Epithelial cell of esophagus (primary cell): ENCODE results near the gene F2R.

Experiments used
- DNase-seq: peaks from one replicate; pipeline ENCODE4 v3.0.0; 2010; ENCODE audit warnings: low read depth
- H3K4me3 ChIP-seq: 2 replicates; pipeline ENCODE4 v1.5.1; 2011; ENCODE audit warnings: mild to moderate bottlenecking, low read length, control low read depth
- TF ChIP-seq, protein P1 (sequence below): IDR thresholded peaks from 2 replicates; pipeline ENCODE4 v1.5.1; 2011; ENCODE audit warnings: low read depth, mild to moderate bottlenecking, low read length, control low read depth, inconsistent platforms; ENCODE audit not compliant: insufficient read depth; ENCODE audit errors: missing control alignments

F2R gene

DNA sequence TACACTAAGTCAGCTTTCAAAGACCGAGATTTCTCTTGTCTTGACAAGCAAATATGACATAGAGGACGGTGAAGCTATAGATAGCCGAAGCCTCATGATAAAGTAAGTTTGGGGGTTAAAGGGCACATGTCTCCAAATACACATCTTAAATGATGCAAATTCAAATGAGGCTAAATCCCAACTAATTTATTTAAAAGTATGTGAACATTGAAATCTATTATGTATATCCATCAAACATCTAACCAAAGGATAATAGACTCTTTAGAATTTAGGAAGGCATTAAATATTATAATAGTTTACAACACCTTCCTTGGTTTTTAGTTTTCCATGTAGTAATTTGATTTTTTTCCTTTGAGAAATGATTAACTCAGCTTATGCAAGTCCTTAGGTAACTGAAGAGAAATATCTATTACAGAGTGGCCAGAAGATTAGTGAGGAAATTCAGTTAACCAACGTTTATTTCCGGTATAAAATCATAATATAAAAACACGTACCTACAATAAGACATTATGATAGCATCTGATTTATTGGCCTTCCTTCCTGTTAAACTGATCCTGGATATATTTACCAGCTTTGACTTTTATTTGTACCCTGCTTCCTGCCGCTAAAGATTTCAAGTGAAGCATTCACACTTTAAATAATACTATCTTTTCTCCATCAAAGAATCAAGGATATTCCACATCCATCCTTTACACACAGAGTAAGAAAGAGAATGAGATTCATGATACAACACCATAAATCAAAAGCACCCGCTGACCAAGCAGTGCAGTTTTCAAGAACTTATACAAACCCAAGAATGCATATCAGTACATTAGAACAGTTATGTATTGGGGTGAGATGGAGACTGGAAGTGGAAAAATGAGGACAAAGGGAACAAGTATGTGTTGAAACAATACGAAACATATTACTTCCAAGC is 31.9 kb upstream of the F2R start:
- H3K4me3 ChIP-seq, result no peak overlapping the region
- TF ChIP-seq, protein P1, sequence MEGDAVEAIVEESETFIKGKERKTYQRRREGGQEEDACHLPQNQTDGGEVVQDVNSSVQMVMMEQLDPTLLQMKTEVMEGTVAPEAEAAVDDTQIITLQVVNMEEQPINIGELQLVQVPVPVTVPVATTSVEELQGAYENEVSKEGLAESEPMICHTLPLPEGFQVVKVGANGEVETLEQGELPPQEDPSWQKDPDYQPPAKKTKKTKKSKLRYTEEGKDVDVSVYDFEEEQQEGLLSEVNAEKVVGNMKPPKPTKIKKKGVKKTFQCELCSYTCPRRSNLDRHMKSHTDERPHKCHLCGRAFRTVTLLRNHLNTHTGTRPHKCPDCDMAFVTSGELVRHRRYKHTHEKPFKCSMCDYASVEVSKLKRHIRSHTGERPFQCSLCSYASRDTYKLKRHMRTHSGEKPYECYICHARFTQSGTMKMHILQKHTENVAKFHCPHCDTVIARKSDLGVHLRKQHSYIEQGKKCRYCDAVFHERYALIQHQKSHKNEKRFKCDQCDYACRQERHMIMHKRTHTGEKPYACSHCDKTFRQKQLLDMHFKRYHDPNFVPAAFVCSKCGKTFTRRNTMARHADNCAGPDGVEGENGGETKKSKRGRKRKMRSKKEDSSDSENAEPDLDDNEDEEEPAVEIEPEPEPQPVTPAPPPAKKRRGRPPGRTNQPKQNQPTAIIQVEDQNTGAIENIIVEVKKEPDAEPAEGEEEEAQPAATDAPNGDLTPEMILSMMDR, result no peak
- DNase-seq, result no peak

DNA sequence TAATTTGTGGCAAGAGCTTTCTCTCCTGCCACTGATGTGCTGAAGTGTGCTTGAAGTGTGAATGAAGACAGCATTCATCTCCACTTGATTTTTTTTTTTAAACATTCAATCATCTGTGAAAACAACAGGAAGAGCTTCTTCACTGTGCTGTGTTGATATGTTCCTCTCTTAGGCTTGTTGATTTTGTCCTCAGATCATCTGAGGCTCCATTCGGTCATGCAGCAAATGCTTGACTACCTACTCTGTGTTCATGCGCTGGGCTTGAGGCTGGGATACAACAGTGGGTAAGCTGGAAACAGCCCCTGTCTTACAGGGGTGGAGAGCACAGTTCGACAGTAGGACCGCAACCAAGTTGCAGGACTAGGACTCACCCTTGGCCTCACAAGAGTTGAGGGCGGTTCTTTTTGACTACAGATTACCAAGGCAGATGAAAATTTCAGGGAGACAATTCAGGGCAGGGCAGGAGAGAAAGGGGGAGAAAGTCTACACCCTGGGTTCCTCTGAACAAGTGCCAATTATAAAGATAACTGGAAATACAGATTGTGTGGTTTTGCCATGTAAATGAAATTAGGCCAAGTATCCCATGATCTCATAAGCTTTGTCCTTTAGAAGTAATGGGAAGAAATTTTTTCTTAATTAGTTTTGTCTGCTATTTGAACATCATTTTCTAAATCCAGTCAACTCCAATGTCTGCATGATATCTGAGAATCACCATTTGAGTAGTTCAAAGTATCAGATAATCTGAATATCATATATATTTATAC is 31.0 kb upstream of the F2R start:
- DNase-seq, result no peak
- TF ChIP-seq, protein P1, result no peak
- no peak overlapping the region for H3K4me3 ChIP-seq

DNA sequence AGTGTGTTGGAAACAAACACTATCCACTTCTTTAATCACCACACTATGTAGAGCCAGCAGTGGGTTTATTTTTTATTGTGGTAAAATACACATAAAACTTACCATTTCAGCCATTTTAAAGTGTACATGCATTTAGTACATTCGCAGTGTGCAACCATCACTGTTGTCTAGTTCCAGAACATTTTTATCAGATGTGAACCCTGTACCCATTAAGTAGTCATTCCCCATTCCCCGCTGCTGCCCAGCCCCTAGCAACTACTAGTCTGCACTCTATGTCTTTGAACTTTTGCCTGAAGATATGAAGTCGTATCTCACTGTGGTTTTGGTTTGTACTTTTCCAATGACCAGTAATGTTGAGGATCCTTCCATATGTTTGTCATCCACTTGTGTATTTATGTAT is 30.2 kb upstream of the F2R start:
- no peak for DNase-seq
- TF ChIP-seq, protein P1, result no peak

DNA sequence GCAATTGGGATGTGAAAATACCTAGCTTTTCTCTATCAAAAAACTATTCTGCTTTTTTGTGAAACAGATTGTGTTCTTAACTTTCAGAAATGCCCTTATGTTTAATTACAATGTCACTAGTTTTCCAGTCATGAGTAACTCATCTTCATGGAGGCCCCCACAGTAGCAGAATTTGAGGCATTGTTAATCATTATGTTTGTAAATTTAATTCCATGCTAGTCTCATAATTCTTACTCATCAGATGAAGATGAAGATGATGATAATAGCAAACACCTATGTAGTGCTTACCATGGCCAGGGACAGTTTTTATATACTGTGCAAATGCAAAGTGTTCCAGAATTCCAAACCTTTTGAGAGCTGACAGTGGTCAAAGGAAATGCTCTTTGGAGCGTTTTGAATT is 27.7 kb upstream of the F2R start:
- H3K4me3 ChIP-seq, result no peak overlapping the region
- TF ChIP-seq, protein P1, result no peak
- no peak for DNase-seq

More for the DNA sequence above, 30.2 kb upstream of the F2R start:
- no peak overlapping the region for H3K4me3 ChIP-seq

DNA sequence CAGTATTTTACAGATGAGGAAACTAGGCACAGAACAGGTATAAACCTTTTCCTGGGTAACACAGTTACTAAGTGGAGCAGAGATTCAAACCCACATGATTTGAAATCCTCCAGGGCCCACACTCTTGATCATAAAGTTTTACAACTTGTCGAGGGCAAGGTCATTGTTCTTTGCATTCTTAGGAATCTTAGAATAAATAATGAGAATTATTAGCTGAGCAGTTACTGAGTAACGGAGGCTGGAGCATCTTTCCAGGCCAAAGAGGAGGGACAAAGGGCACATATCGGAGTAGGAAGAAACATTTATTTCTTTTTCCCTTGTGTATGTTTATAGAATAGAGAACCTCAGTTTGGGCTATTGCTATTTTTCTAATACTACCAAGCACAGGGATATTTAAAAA is 27.1 kb upstream of the F2R start:
- H3K4me3 ChIP-seq, result no peak overlapping the region
- TF ChIP-seq, protein P1, result no peak
- DNase-seq, result no peak

DNA sequence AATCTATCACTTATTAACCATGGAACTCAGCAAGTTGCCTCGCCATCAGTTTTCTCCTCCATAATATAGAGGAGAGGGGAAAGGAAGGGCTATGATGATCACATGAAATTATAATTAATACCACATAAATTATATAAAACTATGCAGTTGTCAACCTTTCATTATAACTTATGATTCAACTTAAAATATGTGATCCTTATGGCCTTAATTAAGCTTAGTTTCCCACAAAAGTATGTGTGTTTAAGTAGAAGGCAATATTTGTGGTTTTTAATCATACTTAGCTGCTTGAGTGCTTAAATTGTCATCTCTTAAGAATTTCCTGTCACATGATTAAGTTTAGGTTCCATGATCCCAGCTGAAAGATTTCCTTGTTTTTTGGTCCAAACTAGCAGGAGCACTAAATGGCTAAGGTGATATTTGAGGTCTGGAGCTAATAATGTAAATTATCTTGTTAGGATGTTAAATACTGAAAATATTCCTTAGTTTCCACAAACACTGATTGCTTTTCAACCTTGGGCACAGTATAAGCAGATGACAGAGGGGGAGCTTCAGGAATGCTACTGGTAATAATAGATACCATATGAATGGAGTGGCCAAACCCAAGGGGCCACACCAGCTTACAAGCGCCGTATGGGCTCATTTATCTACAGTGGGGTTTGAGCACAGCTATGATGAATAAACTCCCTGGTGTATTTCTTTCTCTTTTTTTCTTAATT is 26.4 kb upstream of the F2R start:
- no peak overlapping the region for H3K4me3 ChIP-seq
- TF ChIP-seq, protein P1, result no peak
- peak; percentile 78 for DNase-seq
